ENCODE results near the gene CBFA2T3. TPM values are rescaled to one million over a fixed set of nuclear protein-coding genes. Genes with fewer than 3 reads are reported as not detected.

Gene CBFA2T3
- total and polyA plus RNA-seq, 2 donors (not counting 1 experiment from before 2014, with no cell fraction given): 40.8 to 58.3 TPM

DNA sequence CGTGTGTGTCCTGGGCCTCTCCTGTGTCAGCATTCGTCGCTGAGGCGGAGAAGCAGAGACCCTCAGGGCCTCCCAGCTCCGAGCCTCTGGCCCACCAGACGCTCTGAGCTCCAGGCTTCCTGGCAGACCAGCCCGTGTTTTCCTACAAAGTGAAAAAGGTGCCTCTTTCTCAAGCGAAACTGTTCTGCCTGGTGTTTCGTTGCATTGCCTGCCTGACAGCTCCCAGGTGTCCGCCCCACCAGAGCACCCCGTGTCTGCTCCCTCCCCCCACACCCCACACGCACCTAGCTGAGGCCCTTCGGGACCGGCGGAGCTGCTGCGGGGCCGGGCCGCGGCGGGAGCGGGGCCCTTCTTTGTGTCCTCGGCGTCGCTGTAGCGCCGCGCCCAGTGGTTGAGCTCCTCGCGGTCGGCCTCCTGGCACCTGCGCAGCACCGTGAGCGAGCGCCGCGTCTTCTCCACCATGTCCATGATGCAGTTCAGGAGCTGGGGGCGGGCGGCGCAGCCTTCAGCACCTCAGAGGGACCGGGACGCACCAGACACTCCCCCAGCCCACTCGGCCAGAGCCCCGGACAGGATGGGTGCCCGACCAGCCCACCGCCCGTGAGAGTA, 95.9 kb downstream of the CBFA2T3 start:
- Mint-ChIP-seq H3K4me3 (no peak overlapping the region), H3K4me1 (peaks cover 6% of the 10 kb centered on the region), H3K9me3 (ENCODE audit: insufficient read depth) (no peaks in the 10 kb centered on the region), H3K27me3 (no peaks in the 10 kb centered on the region), H3K27ac (no peak overlapping the region)
- H3K4me3 ChIP-seq (ENCODE audit: control extremely low read depth in 1 of 5, extremely low read depth in 1 of 5, insufficient read depth in 1 of 5, low read depth in 2 of 5, low read length in 4 of 5): no peak overlapping the region
- H3K36me3 ChIP-seq (replicated peaks in 1 of 2; ENCODE audit: control extremely low read depth in 1 of 2, control insufficient read depth in 1 of 2, extremely low read depth in 1 of 2, insufficient read depth in 2 of 2, low read length in 1 of 2): peaks cover 0 to 80% of the 10 kb centered on the region in 2 experiments
- intact Hi-C loops (cut with micrococcal nuclease): no loop called here
- H3K79me2 ChIP-seq (ENCODE audit: control insufficient read depth, insufficient read depth, low read length): peaks cover 3% of the 10 kb centered on the region
- no peak overlapping the region for H3K9ac ChIP-seq (ENCODE audit: low read length)
- H3K4me1 ChIP-seq (ENCODE audit: control insufficient read depth in 2 of 2, insufficient read depth in 2 of 2, low read length in 2 of 2): peaks cover 0 to 8% of the 10 kb centered on the region in 2 donors
- no peak overlapping the region for H3K27ac ChIP-seq (ENCODE audit: low read length in 2 of 2)
- ATAC-seq (ENCODE audit: low read depth) (no peak), DNase-seq (no peak)
- 96% methylated on average over 45 of the region's 46 CpGs for WGBS (ENCODE audit: insufficient coverage)
- no peaks in the 10 kb centered on the region for H3K27me3 ChIP-seq (replicated peaks in 1 of 4; ENCODE audit: control extremely low read depth in 1 of 4, control insufficient read depth in 3 of 4, insufficient read depth in 4 of 4, low read length in 3 of 4)
- H3K9me3 ChIP-seq (ENCODE audit: control extremely low read depth in 1 of 3, control insufficient read depth in 2 of 3, insufficient read depth in 1 of 3, low read length in 2 of 3): peaks cover 0 to 13% (median 0%) of the 10 kb centered on the region in 3 donors
- H3K4me2 ChIP-seq (replicated peaks; ENCODE audit: low read depth, low read length, poor library complexity, severe bottlenecking): no peak overlapping the region
- H2AFZ ChIP-seq (ENCODE audit: insufficient read depth, low read depth, low read length, poor library complexity, severe bottlenecking): no peak overlapping the region
- H4K20me1 ChIP-seq (ENCODE audit: control insufficient read depth, insufficient read depth, low read length, poor library complexity, severe bottlenecking): peaks cover 90% of the 10 kb centered on the region
- ChIA-PET CTCF (interaction anchor here (1.0 to 1.2 kb wide), 2 partner anchors 23 to 24 kb away, joined by 3 read pairs; partner anchors contain the start of genes GALNS and TRAPPC2L), POLR2A (interaction anchor here (0.7 kb wide), 2 partner anchors 90 to 311 kb away, joined by 3 read pairs; partner anchors contain the start of gene ZC3H18)
- TF ChIP-seq, protein P1, sequence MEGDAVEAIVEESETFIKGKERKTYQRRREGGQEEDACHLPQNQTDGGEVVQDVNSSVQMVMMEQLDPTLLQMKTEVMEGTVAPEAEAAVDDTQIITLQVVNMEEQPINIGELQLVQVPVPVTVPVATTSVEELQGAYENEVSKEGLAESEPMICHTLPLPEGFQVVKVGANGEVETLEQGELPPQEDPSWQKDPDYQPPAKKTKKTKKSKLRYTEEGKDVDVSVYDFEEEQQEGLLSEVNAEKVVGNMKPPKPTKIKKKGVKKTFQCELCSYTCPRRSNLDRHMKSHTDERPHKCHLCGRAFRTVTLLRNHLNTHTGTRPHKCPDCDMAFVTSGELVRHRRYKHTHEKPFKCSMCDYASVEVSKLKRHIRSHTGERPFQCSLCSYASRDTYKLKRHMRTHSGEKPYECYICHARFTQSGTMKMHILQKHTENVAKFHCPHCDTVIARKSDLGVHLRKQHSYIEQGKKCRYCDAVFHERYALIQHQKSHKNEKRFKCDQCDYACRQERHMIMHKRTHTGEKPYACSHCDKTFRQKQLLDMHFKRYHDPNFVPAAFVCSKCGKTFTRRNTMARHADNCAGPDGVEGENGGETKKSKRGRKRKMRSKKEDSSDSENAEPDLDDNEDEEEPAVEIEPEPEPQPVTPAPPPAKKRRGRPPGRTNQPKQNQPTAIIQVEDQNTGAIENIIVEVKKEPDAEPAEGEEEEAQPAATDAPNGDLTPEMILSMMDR (IDR thresholded peaks at IDR 0.05): no peak
- no peak for TF ChIP-seq EZH2 (IDR thresholded peaks at IDR 0.05; ENCODE audit: borderline replicate concordance, insufficient read depth, low read depth, low read length, poor library complexity, severe bottlenecking)

All from B cell (primary cell).